T-helper 2 cell (primary cell): ENCODE results near the gene HSF4.

Source experiments
- DNase-seq, 5 experiments: peaks; one replicate each; pipeline versions ENCODE4 v3.0.0 to v3.0.0-alpha.2; 2012 to 2022

HSF4 gene

DNA sequence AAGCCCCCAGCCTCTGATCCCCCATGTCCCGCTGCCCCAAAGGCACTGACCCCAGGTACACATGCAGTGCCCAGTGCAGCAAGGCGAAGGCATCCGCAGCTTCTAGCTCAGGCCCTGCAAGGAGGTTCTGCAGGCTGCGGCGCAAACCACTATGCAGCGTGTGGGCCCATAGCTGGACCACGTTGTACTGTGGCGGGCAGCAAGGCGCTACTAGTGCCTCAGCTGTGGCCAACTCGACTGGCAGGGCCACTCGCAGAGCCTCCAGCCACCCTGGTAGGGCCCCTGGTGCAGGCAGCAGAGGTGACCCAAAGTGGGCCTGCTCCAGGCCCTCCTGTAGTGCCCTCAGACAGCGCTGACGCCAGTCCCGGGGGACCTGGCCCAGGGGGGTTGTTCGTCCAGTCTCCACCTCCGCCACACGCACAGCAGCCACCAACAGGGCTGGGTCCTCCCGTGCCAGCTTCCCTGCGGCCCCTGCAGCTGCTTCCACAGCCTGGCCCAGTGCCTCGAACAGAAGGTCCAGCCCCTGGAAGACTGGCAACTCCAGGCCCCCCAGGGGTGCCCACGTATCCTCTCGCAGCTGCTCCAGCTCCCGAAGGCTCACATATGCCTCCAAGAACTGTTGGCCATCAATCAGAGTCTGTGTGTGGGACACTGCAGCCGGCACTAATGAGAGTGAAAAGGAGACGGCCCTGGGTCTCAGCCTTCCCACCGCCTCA is 22.8 kb downstream of the HSF4 start:
- DNase-seq: no peak

DNA sequence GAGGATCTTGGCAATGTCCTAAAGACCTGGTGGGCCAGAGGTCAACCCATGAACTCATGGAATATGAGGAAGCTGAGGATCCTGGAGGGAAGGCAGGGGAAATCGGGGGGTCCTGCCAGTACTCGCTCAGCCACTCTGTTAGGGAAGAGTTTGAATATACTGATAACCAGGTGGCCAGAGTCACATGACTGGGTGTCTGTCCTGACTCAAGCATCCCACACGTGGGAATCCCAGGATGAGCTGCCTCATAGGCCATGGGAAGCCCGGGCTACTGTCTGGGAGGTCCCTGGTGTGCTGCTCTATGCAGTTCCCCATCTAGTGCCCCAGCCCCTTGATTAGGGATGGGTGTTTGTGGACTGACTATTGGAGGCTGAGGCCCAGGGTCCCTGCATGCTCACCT is 23.8 kb downstream of the HSF4 start:
- no peak for DNase-seq

DNA sequence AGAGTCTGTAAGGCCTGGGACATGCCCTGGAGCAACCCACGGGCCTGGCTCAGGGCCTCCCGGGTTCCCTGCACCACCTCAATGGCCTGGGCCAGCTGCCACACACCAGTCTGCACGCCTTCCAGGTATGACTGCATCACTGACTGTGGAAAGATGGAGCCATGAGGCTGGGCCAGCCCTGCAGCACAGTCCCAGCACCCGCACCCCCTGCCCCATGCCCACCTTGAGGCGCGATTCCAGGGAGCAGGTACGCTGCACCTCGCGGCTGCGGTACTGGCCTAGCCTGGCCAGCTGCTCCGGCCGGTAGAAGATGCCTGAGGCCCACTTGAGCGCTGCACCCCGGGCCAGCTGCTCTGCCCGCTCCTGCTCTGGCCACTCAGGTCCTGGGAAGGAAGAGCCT is 24.3 kb downstream of the HSF4 start:
- no peak for DNase-seq

DNA sequence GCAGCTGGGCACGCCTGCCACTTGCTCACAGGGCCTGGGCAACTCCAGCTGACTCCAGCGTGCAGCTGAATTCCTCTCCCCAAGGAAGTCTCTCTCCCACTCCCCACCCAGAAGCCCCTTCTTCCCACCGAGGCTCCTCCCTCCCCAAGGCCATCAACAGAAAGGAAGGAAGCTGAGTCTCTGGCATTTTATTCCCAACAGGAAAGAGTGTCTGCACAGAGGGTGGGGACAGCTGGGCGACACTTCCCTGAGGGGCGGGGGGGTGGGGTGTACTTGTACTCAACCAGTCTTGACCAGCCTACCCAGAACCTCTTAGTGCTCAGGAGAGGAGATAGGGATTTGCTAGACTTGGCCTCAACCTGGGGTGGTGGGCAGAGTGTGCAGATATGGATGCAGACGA is 25.5 kb downstream of the HSF4 start, which contains the start of gene EXOC3L1:
Gene EXOC3L1 (minus strand): TSS at position 96 of the 400 bp plus-strand sequence. CDS start 460 bp downstream, outside the sequence.
- DNase-seq: no peak

DNA sequence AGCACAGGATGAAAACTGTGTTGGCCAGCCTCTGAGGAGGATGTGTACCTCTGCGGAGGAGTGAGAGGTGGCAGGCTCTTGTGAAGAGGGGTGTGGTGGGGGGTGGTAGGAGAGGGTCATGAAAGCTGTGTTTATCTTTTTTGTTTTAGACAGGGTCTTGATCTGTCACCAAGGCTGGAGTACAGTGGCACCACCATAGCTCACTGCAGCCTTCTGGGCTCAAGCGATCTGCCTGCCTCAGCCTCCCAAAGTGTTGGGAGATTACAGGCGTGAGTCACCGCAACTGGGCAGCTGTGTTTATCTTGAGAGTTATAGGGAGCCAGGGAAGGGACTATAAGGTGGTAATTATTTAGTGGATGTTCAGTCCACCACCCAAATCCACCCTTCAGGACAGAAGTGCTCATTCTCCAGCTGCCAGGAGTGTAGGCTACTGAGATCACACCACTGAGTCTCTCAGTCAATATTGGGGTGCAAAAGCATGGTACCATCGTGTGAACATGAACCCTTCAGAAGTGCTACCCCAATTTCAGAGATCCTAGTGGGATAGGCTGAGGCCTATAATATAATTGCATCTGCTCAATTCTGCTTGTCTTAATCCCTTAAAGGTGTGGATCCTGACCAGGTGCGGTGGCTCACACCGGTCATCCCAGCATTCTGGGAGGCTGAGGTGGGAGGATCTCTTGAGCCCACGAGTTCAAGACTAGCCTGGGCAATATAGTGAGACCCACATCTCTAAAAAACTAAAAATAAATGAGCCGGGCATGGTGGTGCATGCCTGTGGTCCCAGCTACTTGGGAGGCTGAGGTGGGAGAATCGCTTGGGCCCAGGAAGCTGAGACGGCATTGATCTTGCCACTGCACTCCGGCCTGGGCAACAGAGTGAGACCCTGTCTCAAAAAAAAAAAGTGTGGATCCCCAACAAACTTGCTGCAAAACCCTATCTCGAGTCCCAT is 26.2 kb downstream of the HSF4 start:
- no peak for DNase-seq

DNA sequence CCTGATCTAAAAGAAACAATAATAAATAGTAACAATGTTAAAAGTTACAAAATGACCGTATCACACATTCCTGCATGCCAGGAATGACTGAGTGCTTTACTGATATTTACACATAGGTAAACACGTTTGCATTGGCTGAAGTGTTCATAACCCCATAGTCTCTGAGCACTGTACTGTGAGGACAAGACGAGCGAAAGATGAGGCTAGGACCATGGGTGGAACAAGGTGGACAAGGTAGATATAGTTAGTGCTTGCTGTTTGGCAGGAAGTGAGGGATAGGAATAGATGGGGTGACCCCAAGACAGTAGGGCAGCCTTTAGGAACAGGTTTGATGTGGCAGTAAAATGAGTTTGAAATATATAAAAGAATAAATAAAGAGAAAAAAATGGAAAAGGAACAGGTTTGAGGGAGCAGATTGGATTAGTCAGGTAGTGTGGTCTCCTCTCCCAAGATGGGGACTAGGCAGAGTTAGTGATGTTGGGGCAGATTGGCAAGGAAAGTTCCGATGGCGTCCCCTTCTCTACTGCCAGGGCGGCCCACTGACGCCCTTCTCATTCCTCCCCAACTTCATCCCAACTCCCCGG is 27.0 kb downstream of the HSF4 start:
- no peak for DNase-seq

DNA sequence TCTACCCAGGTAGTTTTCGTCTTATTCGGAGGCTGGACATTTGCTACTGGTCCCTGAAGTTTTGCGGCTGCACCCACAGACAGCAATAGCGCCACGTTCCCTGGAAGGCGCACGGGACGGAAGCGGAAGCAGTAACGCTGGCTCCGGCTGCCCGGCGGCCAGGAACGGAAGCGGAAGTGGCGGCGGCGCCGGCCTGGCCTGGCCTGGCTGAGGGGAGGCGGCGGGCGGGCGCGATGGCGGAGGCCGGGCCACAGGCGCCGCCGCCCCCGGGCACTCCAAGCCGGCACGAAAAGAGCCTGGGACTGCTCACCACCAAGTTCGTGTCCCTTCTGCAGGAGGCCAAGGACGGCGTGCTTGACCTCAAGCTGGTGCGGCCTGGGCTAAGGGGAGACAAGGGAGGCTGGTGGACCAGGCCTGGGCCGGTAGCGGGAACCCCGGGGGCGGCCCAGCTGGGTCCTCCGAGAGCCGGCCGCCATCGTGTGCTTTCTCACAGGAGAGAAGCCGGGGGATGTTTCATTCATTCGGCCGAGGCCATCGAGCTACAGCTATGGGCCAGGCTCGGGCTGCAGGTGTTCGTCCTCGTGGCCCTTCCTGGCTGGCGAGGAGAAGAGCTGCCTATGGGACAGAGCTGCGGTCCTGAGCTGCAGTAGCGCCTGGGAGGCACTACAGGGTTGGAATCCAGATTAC is 27.6 kb downstream of the HSF4 start, which contains the start of gene E2F4:
Gene E2F4 (plus strand): TSS at position 161 of the 687 bp plus-strand sequence. CDS start 73 bp downstream, at position 234.
- DNase-seq: peak; percentile 68 to 96 (median 79)

DNA sequence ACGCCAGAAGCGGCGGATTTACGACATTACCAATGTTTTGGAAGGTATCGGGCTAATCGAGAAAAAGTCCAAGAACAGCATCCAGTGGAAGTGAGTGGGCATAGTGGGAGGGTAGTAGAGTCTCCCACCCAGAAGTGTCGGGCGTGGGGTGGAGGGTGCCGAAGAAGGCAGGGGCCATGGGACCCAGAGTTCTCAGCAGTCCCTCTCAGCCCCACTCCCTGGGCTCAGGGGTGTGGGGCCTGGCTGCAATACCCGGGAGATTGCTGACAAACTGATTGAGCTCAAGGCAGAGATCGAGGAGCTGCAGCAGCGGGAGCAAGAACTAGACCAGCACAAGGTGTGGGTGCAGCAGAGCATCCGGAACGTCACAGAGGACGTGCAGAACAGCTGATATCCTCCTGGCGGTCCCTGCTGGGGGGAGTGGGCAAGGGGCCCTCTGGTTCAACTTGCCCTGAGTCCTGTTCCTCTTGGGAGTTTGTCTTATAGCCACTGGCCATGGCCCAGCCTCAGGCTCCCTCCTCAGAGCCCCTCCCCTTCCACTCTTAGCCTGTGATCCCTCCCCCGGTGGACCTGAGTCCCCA is 28.3 kb downstream of the HSF4 start:
- peak in 1 of 5 experiments; percentile 78 for DNase-seq

DNA sequence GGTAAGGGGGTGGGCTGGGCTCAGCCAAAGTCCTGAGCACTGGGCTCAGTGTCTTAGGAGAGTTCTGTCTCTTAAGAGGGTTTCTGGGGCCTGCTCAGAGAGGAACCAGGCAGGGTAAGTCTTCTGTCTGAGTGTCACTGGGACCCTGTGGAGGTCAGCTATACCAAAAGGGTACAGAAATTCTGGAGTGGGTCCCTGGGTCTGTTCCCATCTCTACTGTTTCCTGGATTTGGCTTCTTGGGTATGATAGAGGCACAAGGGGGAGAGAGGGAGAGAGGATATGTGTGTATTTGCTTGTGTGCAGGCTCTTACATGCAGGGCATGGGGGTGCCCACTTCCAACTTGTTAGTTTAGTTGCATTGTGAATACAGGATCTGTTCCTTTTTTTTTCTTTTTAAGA is 29.0 kb downstream of the HSF4 start:
- no peak for DNase-seq

DNA sequence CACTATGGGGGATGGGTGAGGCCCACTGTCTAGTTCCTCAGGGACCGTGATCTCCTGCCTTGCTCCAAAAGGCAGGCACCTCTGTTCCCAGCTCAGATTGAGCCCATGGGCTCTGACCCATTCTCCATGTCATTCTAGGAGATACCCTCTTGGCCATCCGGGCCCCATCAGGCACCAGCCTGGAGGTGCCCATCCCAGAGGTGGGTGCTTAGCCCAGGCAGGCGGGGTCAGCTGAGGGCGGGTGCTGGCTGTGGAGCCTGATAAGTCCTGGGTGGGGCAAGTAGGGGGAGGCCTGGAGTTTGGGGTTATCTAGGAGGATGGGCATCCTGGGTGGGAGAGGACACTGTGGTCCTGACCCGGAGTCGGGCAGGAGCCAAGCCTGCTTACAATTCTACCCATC is 29.7 kb downstream of the HSF4 start:
- no peak for DNase-seq

DNA sequence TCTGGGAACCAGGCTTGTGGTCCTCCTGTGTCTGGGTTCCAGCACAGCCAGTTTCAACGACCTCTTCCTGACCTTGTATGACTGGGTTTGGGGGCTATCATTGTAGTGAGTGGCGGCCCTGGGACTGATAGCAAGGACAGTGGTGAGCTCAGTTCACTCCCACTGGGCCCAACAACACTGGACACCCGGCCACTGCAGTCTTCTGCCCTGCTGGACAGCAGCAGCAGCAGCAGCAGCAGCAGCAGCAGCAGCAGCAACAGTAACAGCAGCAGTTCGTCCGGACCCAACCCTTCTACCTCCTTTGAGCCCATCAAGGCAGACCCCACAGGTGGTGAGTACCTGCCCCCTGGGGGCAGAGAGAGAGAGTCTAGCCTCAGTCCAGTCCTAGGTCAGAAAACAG is 31.1 kb downstream of the HSF4 start:
- DNase-seq: no peak

DNA sequence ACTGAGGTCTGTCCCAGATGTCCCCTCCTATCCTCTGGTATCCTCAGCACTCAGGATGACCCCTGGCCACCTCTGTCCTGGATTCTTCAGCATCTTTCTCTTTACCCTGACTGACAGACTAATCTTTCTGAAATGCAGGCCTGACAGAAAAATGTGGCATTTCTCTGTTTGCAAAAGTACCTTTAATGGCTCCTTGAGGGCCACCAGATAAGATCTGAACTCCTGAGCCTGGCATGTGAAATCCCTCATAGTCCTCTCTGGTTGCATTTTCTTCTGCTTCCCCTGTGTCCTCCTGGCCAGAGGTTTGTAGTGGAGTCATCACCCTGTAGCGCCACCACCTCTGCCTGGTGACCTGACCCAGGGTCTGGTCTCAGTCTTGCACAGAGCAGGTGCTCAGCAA is 32.3 kb downstream of the HSF4 start:
- no peak for DNase-seq

DNA sequence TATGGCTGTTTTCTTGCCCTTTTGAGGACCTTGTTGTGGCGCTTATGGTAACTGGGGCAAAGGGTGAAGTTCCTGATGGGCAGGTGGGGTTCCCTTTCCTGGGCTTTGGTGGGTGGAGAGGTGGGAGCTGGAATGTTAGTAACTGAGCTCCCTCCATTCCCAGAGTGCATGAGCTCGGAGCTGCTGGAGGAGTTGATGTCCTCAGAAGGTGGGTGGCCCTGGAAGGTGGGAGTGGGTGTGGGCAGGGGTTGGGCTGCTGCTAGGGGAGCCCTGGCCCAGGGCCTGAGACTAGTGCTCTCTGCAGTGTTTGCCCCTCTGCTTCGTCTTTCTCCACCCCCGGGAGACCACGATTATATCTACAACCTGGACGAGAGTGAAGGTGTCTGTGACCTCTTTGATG is 33.2 kb downstream of the HSF4 start:
- no peak for DNase-seq

DNA sequence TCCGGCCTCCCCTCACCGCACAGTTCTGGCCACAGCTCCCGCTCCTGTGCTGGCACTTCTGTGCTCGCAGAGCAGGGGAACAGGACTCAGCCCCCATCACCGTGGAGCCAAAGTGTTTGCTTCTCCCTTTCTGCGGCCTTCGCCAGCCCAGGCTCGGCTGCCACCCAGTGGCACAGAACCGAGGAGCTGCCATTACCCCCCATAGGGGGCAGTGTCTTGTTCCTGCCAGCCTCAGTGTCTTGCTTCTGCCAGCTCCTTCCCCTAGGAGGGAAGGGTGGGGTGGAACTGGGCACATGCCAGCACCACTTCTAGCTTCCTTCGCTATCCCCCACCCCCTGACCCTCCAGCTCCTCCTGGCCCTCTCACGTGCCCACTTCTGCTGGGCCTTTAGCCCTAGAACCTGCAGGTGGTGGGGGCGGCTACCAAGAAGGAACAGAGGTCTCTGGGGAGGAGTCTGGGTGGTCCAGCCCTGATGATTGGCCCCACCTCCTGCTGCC is 33.7 kb downstream of the HSF4 start:
- peak in 1 of 5 experiments; percentile 42 for DNase-seq

DNA sequence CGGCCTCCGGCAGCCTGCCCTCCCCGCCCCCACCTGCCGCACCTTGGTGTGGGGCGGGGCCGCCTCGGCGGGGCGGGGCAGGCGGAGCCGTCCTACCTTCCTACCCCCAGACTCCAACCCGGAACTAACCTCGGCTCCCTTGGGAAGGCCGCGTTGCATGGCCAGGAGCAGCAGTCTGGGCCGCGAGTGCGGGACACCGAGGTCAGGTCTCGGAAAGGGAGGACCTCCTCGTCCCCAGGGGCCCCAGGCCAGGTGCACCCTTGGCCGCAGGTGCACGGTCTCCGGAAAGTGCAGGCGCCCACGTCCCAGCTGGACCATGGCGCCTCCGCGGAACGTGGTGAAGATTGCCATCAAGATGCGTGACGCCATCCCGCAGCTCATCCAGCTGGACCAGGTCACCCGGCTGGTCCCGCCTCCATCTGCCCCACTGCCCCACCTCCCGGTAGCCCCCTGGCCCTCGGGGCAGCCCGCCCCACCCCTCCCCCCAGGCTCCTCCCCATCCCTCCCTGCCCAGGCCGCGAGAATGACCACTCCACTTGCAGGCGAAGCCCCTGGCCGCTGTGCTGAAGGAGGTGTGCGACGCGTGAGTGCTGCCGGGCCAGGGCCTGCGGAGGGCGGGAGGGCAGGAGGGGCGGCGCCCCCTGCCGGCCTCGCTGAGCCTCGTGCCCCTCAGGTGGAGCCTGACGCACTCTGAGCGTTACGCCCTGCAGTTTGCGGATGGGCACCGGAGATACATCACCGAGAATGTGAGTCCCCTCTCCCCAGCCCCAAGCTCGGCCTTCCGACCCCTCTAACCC is 34.7 kb downstream of the HSF4 start, which contains the start of gene ELMO3:
Gene ELMO3 (plus strand): TSS at position 121 of the 797 bp plus-strand sequence. CDS start 196 bp downstream, at position 317.
- DNase-seq: no peak

DNA sequence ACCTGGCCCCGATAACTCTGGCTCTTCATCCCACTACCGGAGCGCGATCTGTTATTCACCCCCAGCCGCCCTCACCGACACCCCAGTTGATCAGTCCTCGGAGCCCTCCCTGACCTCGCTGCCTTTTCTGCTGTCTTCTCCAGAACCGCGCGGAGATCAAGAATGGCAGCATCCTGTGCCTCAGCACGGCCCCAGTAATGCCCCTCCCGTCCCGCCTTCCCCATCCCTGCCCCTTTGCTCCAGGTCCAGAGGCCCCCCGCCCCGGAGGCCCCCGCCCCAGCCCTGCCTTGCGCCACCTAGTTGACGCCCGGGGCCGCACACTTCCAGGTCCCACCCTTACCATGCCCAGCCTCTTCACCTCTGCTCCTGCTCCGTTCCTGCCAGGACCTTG is 35.3 kb downstream of the HSF4 start:
- DNase-seq: no peak

DNA sequence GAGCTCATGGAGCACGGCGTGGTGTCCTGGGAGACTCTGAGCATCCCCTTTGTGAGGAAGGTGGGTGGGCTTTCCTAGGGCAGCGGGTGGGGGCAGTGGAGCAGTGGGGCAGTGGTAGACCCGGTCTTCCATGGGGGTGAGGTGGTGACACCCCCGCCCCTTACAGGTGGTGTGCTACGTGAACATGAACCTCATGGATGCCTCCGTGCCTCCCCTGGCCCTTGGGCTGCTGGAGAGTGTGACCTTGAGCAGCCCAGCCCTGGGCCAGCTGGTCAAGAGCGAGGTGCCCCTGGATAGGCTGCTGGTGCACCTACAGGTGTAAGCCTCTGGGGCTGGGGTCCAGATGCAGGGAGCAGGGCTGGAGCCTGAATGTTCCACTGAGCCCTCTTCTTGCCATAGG is 35.9 kb downstream of the HSF4 start:
- DNase-seq: no peak

DNA sequence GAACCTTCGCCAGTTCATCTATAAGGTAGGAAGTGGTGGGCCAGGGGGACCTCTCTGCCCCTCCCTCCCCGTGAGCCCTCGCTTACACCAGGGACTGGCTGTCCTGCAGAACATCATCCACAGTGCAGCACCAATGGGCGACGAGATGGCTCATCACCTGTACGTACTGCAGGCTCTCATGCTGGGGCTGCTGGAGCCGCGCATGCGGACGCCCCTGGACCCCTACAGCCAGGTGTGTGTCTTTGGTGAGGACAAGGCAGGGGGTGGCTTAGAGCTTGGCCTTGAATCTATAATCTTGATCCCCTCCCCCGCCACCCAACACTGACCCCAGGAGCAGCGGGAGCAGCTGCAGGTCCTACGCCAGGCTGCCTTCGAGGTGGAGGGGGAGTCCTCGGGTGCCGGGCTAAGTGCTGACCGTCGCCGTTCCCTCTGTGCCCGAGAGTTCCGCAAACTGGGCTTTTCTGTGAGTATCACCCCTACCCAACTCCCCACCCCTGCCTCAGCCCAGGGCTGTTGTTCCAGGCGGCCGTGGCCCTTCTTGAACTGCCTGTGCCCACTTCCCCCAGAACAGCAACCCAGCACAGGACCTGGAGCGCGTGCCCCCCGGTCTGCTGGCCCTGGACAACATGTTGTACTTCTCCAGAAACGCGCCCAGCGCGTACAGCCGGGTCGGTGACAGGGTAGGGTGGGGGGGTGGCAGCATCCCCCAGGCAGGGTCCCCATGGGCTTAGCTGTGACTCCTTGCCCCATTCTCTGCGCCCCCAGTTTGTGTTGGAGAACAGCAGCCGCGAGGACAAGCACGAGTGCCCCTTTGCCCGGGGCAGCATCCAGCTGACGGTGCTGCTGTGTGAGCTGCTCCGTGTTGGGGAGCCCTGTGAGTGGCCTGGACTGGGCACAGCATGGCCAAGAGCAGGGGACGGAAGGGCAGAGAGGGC is 37.1 kb downstream of the HSF4 start:
- no peak for DNase-seq

DNA sequence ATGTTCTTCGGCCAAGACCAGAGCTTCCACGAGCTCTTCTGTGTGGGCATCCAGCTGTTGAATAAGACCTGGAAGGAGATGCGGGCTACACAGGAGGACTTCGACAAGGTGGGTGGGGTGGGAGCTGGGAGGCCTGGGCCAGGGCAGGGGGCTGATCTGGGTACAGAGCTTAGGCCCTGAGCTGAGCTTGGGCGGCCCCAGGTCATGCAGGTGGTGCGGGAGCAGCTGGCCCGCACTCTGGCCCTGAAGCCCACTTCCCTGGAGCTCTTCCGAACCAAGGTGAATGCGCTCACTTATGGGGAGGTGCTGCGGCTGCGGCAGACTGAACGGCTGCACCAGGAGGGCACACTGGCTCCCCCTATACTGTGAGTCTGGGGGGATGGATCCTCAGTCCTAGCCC is 37.9 kb downstream of the HSF4 start:
- DNase-seq: no peak

DNA sequence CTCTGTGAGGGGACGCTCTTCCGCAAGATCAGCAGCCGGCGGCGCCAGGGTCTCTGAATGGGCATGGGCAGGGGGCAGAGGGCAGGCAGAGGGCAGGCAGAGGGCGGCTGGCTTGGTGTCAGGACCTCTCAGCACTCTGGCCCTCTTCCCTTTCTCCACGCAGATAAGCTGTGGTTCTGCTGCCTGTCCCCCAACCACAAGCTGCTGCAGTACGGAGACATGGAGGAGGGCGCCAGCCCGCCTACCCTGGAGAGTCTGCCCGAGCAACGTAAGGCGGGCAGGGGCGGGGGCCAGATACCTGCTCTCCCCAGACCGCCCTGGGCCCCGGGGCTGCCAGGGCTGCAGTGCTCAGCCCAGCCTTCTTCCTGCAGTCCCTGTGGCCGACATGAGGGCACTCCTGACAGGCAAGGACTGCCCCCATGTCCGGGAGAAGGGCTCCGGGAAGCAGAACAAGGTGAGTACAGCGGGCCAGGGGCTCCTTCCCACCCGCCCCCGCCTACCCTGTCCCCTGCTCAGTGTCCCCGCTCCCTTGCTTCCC is 38.5 kb downstream of the HSF4 start:
- no peak for DNase-seq
